ENCODE results near the gene TCN1. TPM values are rescaled to one million over a fixed set of nuclear protein-coding genes. Genes with fewer than 3 reads are reported as not detected.
"Not testable (repeated sequence)": the region's sequence is repeated elsewhere in the genome, so short reads cannot be mapped to it uniquely, and the experiment has no call there.

The TCN1 gene, protein sequence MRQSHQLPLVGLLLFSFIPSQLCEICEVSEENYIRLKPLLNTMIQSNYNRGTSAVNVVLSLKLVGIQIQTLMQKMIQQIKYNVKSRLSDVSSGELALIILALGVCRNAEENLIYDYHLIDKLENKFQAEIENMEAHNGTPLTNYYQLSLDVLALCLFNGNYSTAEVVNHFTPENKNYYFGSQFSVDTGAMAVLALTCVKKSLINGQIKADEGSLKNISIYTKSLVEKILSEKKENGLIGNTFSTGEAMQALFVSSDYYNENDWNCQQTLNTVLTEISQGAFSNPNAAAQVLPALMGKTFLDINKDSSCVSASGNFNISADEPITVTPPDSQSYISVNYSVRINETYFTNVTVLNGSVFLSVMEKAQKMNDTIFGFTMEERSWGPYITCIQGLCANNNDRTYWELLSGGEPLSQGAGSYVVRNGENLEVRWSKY
- total RNA-seq, result 1 to 10 TPM in 1 of 10 donors, under 1 TPM in 1, not detected in 8; 0.18 to 1.2 TPM
- under 1 TPM in 1 of 2 donors, not detected in 1; 0.32 TPM for polyA plus RNA-seq
- long read RNA-seq, donor 1, result 0 reads
- long read RNA-seq, donor 2, result 0 reads
- long read RNA-seq, donor 3, result 0 reads

GRCh38 chr11:59866397-59866796 is at the start of gene TCN1:
TCN1 (minus strand) TSS chr11:59866487; CDS start chr11:59866470, 17 bp downstream.
- DNase-seq, result no peak
- no peaks in the 10 kb centered on the region for H3K27me3 ChIP-seq
- no peak for ATAC-seq
- TF ChIP-seq, protein P1, sequence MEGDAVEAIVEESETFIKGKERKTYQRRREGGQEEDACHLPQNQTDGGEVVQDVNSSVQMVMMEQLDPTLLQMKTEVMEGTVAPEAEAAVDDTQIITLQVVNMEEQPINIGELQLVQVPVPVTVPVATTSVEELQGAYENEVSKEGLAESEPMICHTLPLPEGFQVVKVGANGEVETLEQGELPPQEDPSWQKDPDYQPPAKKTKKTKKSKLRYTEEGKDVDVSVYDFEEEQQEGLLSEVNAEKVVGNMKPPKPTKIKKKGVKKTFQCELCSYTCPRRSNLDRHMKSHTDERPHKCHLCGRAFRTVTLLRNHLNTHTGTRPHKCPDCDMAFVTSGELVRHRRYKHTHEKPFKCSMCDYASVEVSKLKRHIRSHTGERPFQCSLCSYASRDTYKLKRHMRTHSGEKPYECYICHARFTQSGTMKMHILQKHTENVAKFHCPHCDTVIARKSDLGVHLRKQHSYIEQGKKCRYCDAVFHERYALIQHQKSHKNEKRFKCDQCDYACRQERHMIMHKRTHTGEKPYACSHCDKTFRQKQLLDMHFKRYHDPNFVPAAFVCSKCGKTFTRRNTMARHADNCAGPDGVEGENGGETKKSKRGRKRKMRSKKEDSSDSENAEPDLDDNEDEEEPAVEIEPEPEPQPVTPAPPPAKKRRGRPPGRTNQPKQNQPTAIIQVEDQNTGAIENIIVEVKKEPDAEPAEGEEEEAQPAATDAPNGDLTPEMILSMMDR (IDR thresholded peaks at IDR 0.05), result no peak
- H3K36me3 ChIP-seq, result no peaks in the 10 kb centered on the region
- intact Hi-C loops (cut with DNase I), result no loop called here
- H3K27ac ChIP-seq, result peak within 1 kb of the TSS in 1 of 10 donors; percentile 38
- H3K4me1 ChIP-seq, result peaks cover 0 to 15% (median 0%) of the 10 kb centered on the region in 9 donors
- H3K4me3 ChIP-seq, result no peak within 1 kb of the TSS
- peaks cover 0 to 12% (median 0%) of the 10 kb centered on the region in 11 donors for H3K9me3 ChIP-seq
- 72 to 79% methylated on average over 3 of the region's 3 CpGs for WGBS, 2 donors

DNA sequence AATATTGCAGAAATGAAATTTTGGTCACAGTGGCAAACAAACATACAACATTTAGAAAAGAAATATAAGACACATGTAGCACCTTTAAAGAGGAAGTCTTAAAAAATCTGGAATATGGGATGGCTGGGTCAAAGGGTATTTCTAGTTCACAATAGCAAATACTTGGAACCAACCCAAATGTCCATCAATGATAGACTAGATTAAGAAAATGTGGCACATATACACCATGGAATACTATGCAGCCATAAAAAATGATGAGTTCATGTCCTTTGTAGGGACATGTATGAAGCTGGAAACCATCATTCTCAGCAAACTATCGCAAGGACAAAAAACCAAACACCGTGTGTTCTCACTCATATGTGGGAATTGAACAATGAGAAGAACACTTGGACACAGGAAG is 37.3 kb upstream of the TCN1 start:
- ATAC-seq; H3K27me3 ChIP-seq; H3K36me3 ChIP-seq; H3K9me3 ChIP-seq; DNase-seq; H3K27ac ChIP-seq; H3K4me3 ChIP-seq; intact Hi-C loops (cut with DNase I): not testable (repeated sequence)
- 82 to 96% methylated on average over 2 of the region's 2 CpGs for WGBS, 2 donors
- peaks cover 0 to 13% (median 0%) of the 10 kb centered on the region in 9 donors for H3K4me1 ChIP-seq

- Histone ChIP-seq H3K36me3 (no peaks in the 10 kb centered on the region), H3K9me3 (no peaks in the 10 kb centered on the region), H3K4me1 (peaks cover 0 to 13% (median 0%) of the 10 kb centered on the region in 9 donors), H3K27me3 (no peaks in the 10 kb centered on the region), H3K27ac (peak overlapping the region in 5 of 10 donors; percentile 24 to 66 (median 27)), H3K4me3 (no peak overlapping the region)
- WGBS, 2 donors, result 20 to 42% methylated on average over 1 of the region's 1 CpG
- intact Hi-C loops (cut with DNase I), result no loop called here
- ATAC-seq, result peak in 7 of 8 donors; percentile 29 to 88 (median 72)
- DNase-seq, result peak in 1 of 2 donors; percentile 41
- TF ChIP-seq, protein P1 (IDR thresholded peaks at IDR 0.05), result no peak
These were observed 35.0 kb upstream of the TCN1 start for GRCh38 chr11:59901306-59901705.

DNA sequence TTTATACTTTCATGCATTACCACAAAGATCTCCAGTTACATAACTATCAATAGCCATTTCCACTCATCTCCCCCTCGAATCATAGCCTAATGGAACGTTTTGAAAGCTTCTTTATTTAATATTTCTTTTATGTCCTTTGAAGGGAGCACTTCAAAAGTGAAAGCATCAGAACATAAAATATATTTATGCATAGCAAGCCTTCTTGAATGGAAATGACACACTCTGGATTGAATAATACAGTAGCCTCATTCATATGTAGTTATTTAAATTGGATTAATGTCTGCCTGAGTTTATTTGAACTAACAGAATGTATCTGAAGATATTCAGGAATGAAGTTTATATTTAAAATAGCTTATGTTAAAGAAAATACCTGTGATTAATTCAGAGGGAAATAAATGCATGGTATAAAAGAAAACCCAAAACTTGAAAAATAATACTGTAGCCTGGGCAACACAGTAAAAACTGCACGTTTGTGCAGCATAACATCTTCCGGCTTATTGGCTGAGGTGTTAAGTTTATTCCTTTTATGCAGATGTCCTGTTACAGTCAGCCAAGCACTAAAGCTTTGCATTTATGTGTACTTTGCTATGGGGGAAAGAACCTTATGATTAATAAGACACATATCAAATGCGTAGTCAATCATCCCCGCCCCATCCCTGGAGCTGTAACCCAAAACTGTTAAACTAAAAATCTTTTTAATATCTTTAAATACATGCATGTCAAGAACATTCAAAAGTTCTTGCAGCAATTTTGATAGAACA is 34.3 kb upstream of the TCN1 start:
- no peaks in the 10 kb centered on the region for H3K27me3 ChIP-seq
- intact Hi-C loops (cut with DNase I), result no loop called here
- no peak overlapping the region for H3K4me3 ChIP-seq
- TF ChIP-seq, protein P1 (IDR thresholded peaks at IDR 0.05), result no peak
- peak overlapping the region in 1 of 10 donors; percentile 26 for H3K27ac ChIP-seq
- peaks cover 0 to 13% (median 0%) of the 10 kb centered on the region in 9 donors for H3K4me1 ChIP-seq
- no peak for DNase-seq
- no peaks in the 10 kb centered on the region for H3K36me3 ChIP-seq
- ATAC-seq, result no peak
- WGBS, 2 donors, result 78 to 83% methylated on average over 6 of the region's 6 CpGs
- no peaks in the 10 kb centered on the region for H3K9me3 ChIP-seq
